Panc1 (cell line): Measurements from ENCODE around the gene ZNF654. TPM values are rescaled to one million over a fixed set of nuclear protein-coding genes. Genes with fewer than 3 reads are reported as not detected.

Source experiments
- ATAC-seq: fragments of 200-7000 bp; cut with Tn5 transposase; 2 replicates; pipeline ENCODE4 v1.9.1; 2020; ENCODE audit warnings: mild to moderate bottlenecking, moderate library complexity
- BruUV-seq: library from RNA; stranded (reverse); fragments of 400-500 nt; replicated peaks from 2 replicates; lab custom pipeline; 2021; lab: Mats Ljungman, UMichigan
- CTCF ChIA-PET: fragments of 300-600 bp; sonication (Branson Sonifier 250); formaldehyde crosslinking; loops from one replicate; lab custom pipeline; 2022; ENCODE audit warnings: antibody characterized with exemption; lab: Charles Lee
- POLR2A ChIA-PET: fragments of 300-600 bp; sonication (Branson Sonifier 250); formaldehyde crosslinking; loops from one replicate; lab custom pipeline; 2022; ENCODE audit warnings: antibody characterized with exemption; lab: Charles Lee
- DNase-seq: peaks from one replicate; pipeline ENCODE4 v3.0.0-alpha.2; 2010; ENCODE audit warnings: low read depth, low spot score
- H3K27ac ChIP-seq: 2 replicates; pipeline ENCODE4 v1.5.1; 2011; ENCODE audit warnings: mild to moderate bottlenecking, low read length, inconsistent platforms
- H3K27me3 ChIP-seq: fragments of 200-500 bp; sonication (Bioruptor generic); 2 replicates; pipeline ENCODE4 v1.6.0; 2014; ENCODE audit warnings: low read length, inconsistent platforms; ENCODE audit not compliant: control insufficient read depth, insufficient read depth
- H3K36me3 ChIP-seq: fragments of 200-500 bp; sonication (Bioruptor generic); 2 replicates; pipeline ENCODE4 v1.5.1; 2014; ENCODE audit warnings: inconsistent platforms, mild to moderate bottlenecking, low read length, moderate library complexity; ENCODE audit not compliant: control insufficient read depth, insufficient read depth
- H3K4me1 ChIP-seq: 2 replicates; pipeline ENCODE4 v1.5.1; 2011; ENCODE audit warnings: inconsistent platforms, mild to moderate bottlenecking, low read length, moderate library complexity; ENCODE audit not compliant: control insufficient read depth, insufficient read depth
- H3K4me3 ChIP-seq, 2 experiments: 2 replicates each; pipeline ENCODE4 v1.5.1; 2011 to 2012; ENCODE audit warnings: low read depth in 2 of 2, low read length in 2 of 2, mild to moderate bottlenecking in 2 of 2, inconsistent platforms in 1 of 2, moderate library complexity in 1 of 2
- H3K9me3 ChIP-seq: fragments of 200-500 bp; sonication (Bioruptor generic); 2 replicates; pipeline ENCODE4 v1.5.1; 2014; ENCODE audit warnings: low read depth, mild to moderate bottlenecking, inconsistent platforms, low read length, moderate library complexity; ENCODE audit not compliant: control insufficient read depth, insufficient read depth
- CTCF ChIP-seq: fragments of 450-650 bp; IDR thresholded peaks from 2 replicates; pipeline ENCODE4 v1.5.1; 2017; ENCODE audit warnings: mild to moderate bottlenecking
- POLR2AphosphoS5 ChIP-seq: IDR thresholded peaks from 2 replicates; pipeline ENCODE4 v1.6.1; 2012; ENCODE audit warnings: mild to moderate bottlenecking, low read depth, low read length, moderate library complexity
- REST ChIP-seq, 2 experiments: IDR thresholded peaks; 2 replicates each; pipeline ENCODE4 v1.6.1; 2011 to 2012; ENCODE audit warnings: low read depth in 2 of 2, control low read depth in 1 of 2, low read length in 1 of 2, mild to moderate bottlenecking in 1 of 2, moderate library complexity in 1 of 2; ENCODE audit not compliant: insufficient read depth in 1 of 2
- SIN3A ChIP-seq: IDR thresholded peaks from 2 replicates; pipeline ENCODE4 v1.6.1; 2012; ENCODE audit warnings: low read depth, mild to moderate bottlenecking, low read length, moderate library complexity, borderline replicate concordance; ENCODE audit not compliant: insufficient read depth
- TCF7L2 ChIP-seq: IDR thresholded peaks from 2 replicates; pipeline ENCODE4 v1.6.1; 2011; ENCODE audit warnings: mild to moderate bottlenecking, low read depth, low read length, inconsistent platforms
- in situ Hi-C: cut with HindIII; loops from 2 replicates; pipeline ENCODE4 v1.10.0; 2016; ENCODE audit warnings: low sequenced_read_pairs, low pct_unique_long_range_greater_than_20kb
- intact Hi-C: fragments of 100-400 bp; cut with micrococcal nuclease; formaldehyde crosslinking; loops from one replicate; pipeline ENCODE4 v1.10.0; 2022; ENCODE audit not compliant: unreplicated experiment
- total RNA-seq: library from RNA; stranded (reverse); gene quantifications from one replicate; pipeline ENCODE4 v1.2.1, GENCODE V29; 2021; ENCODE audit not compliant: unreplicated experiment

The ZNF654 gene
- total RNA-seq, 1 experiment from 2014 or later: 10.0 TPM

GRCh38 chr3:88030210-88030609, 28.8 kb upstream of the ZNF654 start:
- CTCF ChIA-PET: no interaction called here

GRCh38 chr3:88031642-88032077, 27.4 kb upstream of the ZNF654 start:
- Histone ChIP-seq H3K9me3 (no peaks in the 10 kb centered on the region), H3K4me1 (no peaks in the 10 kb centered on the region), H3K27me3 (no peaks in the 10 kb centered on the region), H3K4me3 (peak overlapping the region; percentile 37 to 65), H3K27ac (peak overlapping the region; percentile 74), H3K36me3 (no peaks in the 10 kb centered on the region)
- POLR2A ChIA-PET: no interaction called here
- TF ChIP-seq REST (IDR thresholded peaks at IDR 0.05; ENCODE audit: insufficient read depth in 1 of 2, low read depth in 2 of 2, low read length in 1 of 2) (no peak), TCF7L2 (no peak), SIN3A (no peak), CTCF (no peak), POLR2AphosphoS5 (no peak)
- DNase-seq (peak; percentile 24), ATAC-seq (peak; percentile 84)
- in situ Hi-C loops (no loop called here), intact Hi-C loops (no loop called here)
- no TSS peak for BruUV-seq
- CTCF ChIA-PET: no interaction called here

More at GRCh38 chr3:88030210-88030609, 28.8 kb upstream of the ZNF654 start:
- no peaks in the 10 kb centered on the region for H3K9me3 ChIP-seq
- intact Hi-C loops (no loop called here), in situ Hi-C loops (no loop called here)
- no TSS peak for BruUV-seq
- H3K27ac ChIP-seq: no peak overlapping the region
- TF ChIP-seq CTCF: no peak
- TF ChIP-seq TCF7L2: no peak
- no peak for TF ChIP-seq SIN3A
- TF ChIP-seq POLR2AphosphoS5: no peak
- no peak for TF ChIP-seq REST (IDR thresholded peaks at IDR 0.05; ENCODE audit: insufficient read depth in 1 of 2, low read depth in 2 of 2, low read length in 1 of 2)
- no peak for DNase-seq
- no peaks in the 10 kb centered on the region for H3K27me3 ChIP-seq
- no peak for ATAC-seq
- H3K4me3 ChIP-seq: no peak overlapping the region
- no peaks in the 10 kb centered on the region for H3K4me1 ChIP-seq
- H3K36me3 ChIP-seq: no peaks in the 10 kb centered on the region
- POLR2A ChIA-PET: no interaction called here
